Measurements from ENCODE around the gene CFAP54. TPM values are rescaled to one million over a fixed set of nuclear protein-coding genes. Genes with fewer than 3 reads are reported as not detected.

Gene CFAP54
- polyA plus RNA-seq, 1 of the 3 experiments (the other 2 are of a cell fraction) = 0.87 TPM

- Histone ChIP-seq H3K27ac (ENCODE audit: low read depth in 2 of 2, low read length in 1 of 2) (no peak overlapping the region), H3K79me2 (ENCODE audit: insufficient read depth) (no peaks in the 10 kb centered on the region), H3F3A (replicated peaks; ENCODE audit: insufficient read depth) (no peaks in the 10 kb centered on the region), H2AFZ (ENCODE audit: low read depth) (no peak overlapping the region), H3K27me3 (ENCODE audit: insufficient read depth) (no peaks in the 10 kb centered on the region), H3K9me3 (no peaks in the 10 kb centered on the region), H3K4me3 (ENCODE audit: low read depth in 2 of 2, low read length in 1 of 2) (no peak overlapping the region), H3K4me1 (ENCODE audit: control insufficient read depth in 1 of 2, insufficient read depth in 2 of 2, low read depth in 1 of 2, low read length in 1 of 2) (no peaks in the 10 kb centered on the region), H3K4me2 (no peak overlapping the region), H3K9me2 (no peaks in the 10 kb centered on the region), H4K20me1 (ENCODE audit: insufficient read depth) (no peaks in the 10 kb centered on the region), H3K9ac (no peak overlapping the region), H3K36me3 (replicated peaks in 1 of 2; ENCODE audit: control insufficient read depth in 1 of 2, insufficient read depth in 2 of 2, low read length in 1 of 2) (no peaks in the 10 kb centered on the region)
- WGBS (ENCODE audit: low lambda C conversion rate) = 86% methylated on average over 4 of the region's 4 CpGs
- no peak for DNase-seq
- POLR2A ChIA-PET = no interaction called here
- TF ChIP-seq, protein P1, sequence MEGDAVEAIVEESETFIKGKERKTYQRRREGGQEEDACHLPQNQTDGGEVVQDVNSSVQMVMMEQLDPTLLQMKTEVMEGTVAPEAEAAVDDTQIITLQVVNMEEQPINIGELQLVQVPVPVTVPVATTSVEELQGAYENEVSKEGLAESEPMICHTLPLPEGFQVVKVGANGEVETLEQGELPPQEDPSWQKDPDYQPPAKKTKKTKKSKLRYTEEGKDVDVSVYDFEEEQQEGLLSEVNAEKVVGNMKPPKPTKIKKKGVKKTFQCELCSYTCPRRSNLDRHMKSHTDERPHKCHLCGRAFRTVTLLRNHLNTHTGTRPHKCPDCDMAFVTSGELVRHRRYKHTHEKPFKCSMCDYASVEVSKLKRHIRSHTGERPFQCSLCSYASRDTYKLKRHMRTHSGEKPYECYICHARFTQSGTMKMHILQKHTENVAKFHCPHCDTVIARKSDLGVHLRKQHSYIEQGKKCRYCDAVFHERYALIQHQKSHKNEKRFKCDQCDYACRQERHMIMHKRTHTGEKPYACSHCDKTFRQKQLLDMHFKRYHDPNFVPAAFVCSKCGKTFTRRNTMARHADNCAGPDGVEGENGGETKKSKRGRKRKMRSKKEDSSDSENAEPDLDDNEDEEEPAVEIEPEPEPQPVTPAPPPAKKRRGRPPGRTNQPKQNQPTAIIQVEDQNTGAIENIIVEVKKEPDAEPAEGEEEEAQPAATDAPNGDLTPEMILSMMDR (IDR thresholded peaks at IDR 0.05) = no peak
- TF ChIP-seq, protein P2, sequence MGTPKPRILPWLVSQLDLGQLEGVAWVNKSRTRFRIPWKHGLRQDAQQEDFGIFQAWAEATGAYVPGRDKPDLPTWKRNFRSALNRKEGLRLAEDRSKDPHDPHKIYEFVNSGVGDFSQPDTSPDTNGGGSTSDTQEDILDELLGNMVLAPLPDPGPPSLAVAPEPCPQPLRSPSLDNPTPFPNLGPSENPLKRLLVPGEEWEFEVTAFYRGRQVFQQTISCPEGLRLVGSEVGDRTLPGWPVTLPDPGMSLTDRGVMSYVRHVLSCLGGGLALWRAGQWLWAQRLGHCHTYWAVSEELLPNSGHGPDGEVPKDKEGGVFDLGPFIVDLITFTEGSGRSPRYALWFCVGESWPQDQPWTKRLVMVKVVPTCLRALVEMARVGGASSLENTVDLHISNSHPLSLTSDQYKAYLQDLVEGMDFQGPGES (IDR thresholded peaks at IDR 0.05; ENCODE audit: low read depth, low read length) = no peak
- no peak for TF ChIP-seq TEAD4 (IDR thresholded peaks at IDR 0.05; ENCODE audit: borderline replicate concordance, insufficient read depth)
- no peak for TF ChIP-seq MEF2A (IDR thresholded peaks at IDR 0.05; ENCODE audit: borderline replicate concordance, low read depth)
- no peak for TF ChIP-seq ELF1 (IDR thresholded peaks at IDR 0.05)
- no peak for TF ChIP-seq YY1 (IDR thresholded peaks at IDR 0.05; ENCODE audit: low read depth)
- TF ChIP-seq MAX (IDR thresholded peaks at IDR 0.05; ENCODE audit: low read depth) = no peak
- no peak for TF ChIP-seq SMC3 (IDR thresholded peaks at IDR 0.05; ENCODE audit: low read depth, low read length)
- TF ChIP-seq, protein P3, sequence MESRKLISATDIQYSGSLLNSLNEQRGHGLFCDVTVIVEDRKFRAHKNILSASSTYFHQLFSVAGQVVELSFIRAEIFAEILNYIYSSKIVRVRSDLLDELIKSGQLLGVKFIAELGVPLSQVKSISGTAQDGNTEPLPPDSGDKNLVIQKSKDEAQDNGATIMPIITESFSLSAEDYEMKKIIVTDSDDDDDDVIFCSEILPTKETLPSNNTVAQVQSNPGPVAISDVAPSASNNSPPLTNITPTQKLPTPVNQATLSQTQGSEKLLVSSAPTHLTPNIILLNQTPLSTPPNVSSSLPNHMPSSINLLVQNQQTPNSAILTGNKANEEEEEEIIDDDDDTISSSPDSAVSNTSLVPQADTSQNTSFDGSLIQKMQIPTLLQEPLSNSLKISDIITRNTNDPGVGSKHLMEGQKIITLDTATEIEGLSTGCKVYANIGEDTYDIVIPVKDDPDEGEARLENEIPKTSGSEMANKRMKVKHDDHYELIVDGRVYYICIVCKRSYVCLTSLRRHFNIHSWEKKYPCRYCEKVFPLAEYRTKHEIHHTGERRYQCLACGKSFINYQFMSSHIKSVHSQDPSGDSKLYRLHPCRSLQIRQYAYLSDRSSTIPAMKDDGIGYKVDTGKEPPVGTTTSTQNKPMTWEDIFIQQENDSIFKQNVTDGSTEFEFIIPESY (IDR thresholded peaks at IDR 0.05; ENCODE audit: borderline replicate concordance, low read depth) = no peak
- no peak for TF ChIP-seq USF1 (IDR thresholded peaks at IDR 0.05; ENCODE audit: borderline replicate concordance, low read depth)
- no peak for TF ChIP-seq POLR2AphosphoS5 (IDR thresholded peaks at IDR 0.05; ENCODE audit: low read depth, low read length)
- no peak for TF ChIP-seq NFIC (IDR thresholded peaks at IDR 0.05; ENCODE audit: borderline replicate concordance)
- no peak for TF ChIP-seq RFX5 (IDR thresholded peaks at IDR 0.05; ENCODE audit: low read length)
- TF ChIP-seq REST (IDR thresholded peaks at IDR 0.05; ENCODE audit: low read depth, low read length) = no peak
- TF ChIP-seq USF2 (IDR thresholded peaks at IDR 0.05; ENCODE audit: borderline replicate concordance, low read depth, low read length) = no peak
- TF ChIP-seq GABPA (IDR thresholded peaks at IDR 0.05; ENCODE audit: low read depth) = no peak
- TF ChIP-seq FOXJ3 (CRISPR knock-in tag; IDR thresholded peaks at IDR 0.05) = no peak
- TF ChIP-seq SIN3A (IDR thresholded peaks at IDR 0.05; ENCODE audit: borderline replicate concordance, low read depth, low read length) = no peak
- no peak for TF ChIP-seq EZH2phosphoT487 (IDR thresholded peaks at IDR 0.05; ENCODE audit: borderline replicate concordance, low read depth)
- CTCF ChIA-PET = no interaction called here
These were observed 15.8 kb upstream of the CFAP54 start for GRCh38 chr12:96473394-96474093.
